ENCODE results near the gene FUS. TPM values are rescaled to one million over a fixed set of nuclear protein-coding genes. Genes with fewer than 3 reads are reported as not detected.
A peak's percentile ranks its signal among the peaks of the same experiment; 100 is the strongest.

Gene FUS
- total and polyA plus RNA-seq, 2 of the 13 experiments (the other 11 are each of a cell fraction or from before 2014, with no cell fraction given) = 68.1 to 168 TPM

DNA sequence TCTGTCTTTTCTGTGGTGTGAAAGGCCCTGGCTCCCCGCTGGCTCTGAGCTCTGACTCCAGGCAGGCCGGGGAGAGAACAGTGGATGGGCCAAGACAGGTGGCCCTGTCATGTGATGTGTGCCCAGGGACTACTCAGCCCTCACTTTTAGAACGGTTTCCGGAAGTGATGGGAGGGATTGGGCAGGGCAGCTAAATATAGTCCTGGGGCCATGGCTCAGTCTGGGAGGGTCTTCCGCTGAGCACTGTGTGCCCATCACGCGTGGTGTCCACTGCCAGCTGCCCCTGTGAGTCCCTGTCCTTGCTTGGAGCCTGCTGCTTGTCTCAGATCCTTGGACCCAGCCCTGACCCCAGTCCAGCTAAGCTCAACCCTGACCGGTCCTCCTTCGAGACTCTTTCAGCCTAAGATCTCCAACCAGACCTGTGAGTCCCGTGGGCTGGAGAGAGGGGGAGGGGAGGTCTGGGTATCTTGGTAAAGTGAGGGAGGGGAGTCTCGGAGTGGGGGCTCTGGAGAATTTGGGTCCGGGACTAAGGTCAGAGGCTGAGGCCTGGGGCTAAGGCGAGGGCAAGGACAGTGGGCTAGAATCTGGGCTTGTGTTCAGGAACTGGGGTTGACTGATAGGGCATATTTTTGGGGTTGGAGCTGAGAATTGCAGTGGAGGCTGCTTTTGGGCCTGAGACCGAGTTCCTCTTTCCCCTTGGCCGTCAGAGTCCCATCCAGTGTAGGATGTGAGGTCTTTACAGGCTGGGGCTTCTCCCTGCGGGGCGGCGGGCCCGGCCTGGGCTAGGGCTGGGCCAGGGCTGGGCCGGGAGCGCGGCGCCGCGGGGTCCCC, 34.2 kb downstream of the FUS start, which contains the start of gene TRIM72:
Gene TRIM72 (plus strand): TSS at position 243 of the 831 bp plus-strand sequence. CDS start 620 bp downstream, outside the sequence.
- peaks cover 18 to 54% of the 10 kb centered on the region in 2 experiments for H3K27me3 ChIP-seq (ENCODE audit: control insufficient read depth in 1 of 2, insufficient read depth in 2 of 2, low read length in 2 of 2)
- in situ Hi-C loops (cut with HindIII; ENCODE audit: extremely low pct_ligation_motif_present, low pct_unique_long_range_greater_than_20kb) (loop anchor here (25.0 kb wide), 2 partner anchors 223 to 648 kb away; partner anchors contain the start of genes COX6A2, ZNF267 and ZNF843), intact Hi-C loops (cut with micrococcal nuclease; ENCODE audit: unreplicated experiment) (no loop called here)
- ATAC-seq = no peak
- TF ChIP-seq USF2 (IDR thresholded peaks at IDR 0.05; ENCODE audit: low read depth, low read length) (peak; percentile 10; the same call in 1 of the 2 replicates), USF2 (CRISPR knock-in tag; IDR thresholded peaks at IDR 0.05; ENCODE audit: borderline replicate concordance) (no peak), TBX2 (CRISPR knock-in tag; IDR thresholded peaks at IDR 0.05; ENCODE audit: borderline replicate concordance) (no peak)
- no peaks in the 10 kb centered on the region for H3K79me2 ChIP-seq (ENCODE audit: insufficient read depth, low read length)
- ChIA-PET CTCF (ENCODE audit: low intra/inter-chr PET ratio, low total read pairs) (no interaction called here), POLR2A (interaction anchor here (0.8 kb wide), 1 partner anchor 13 kb away, joined by 3 read pairs; no protein-coding TSS in a partner anchor)
- H2AFZ ChIP-seq (ENCODE audit: low read length) = no peak within 1 kb of the TSS
- FAIRE-seq = no peak
- no peaks in the 10 kb centered on the region for H3K36me3 ChIP-seq (replicated peaks in 1 of 2; ENCODE audit: control insufficient read depth in 1 of 2, insufficient read depth in 2 of 2, low read length in 2 of 2)
- no peaks in the 10 kb centered on the region for H3K9me3 ChIP-seq (ENCODE audit: low read length)
- no peaks in the 10 kb centered on the region for H4K20me1 ChIP-seq (ENCODE audit: insufficient read depth, low read length)
- 45% methylated on average over 22 of the region's 25 CpGs for WGBS (ENCODE audit: low lambda C conversion rate)
- peaks cover 12% of the 10 kb centered on the region for H3K4me1 ChIP-seq (ENCODE audit: insufficient read depth, low read length)
- no peak within 1 kb of the TSS for H3K9ac ChIP-seq (ENCODE audit: insufficient read depth, low read depth, low read length)
- H3K4me3 ChIP-seq (replicated peaks in 1 of 3; ENCODE audit: insufficient read depth in 1 of 3, low read depth in 2 of 3, low read length in 3 of 3) = no peak within 1 kb of the TSS
- DNase-seq (ENCODE audit: low spot score) = no peak
- H3K27ac ChIP-seq (ENCODE audit: extremely low read length, insufficient read depth, low read length) = no peak within 1 kb of the TSS
- BruUV-seq (replicated peaks) = no TSS peak
- no peak within 1 kb of the TSS for H3K4me2 ChIP-seq (ENCODE audit: low read depth, low read length)

Measured in HepG2 (cell line).